ENCODE data around the gene SLC24A3.

Gene SLC24A3

GRCh38 chr20:19683188-19683587, 470.7 kb downstream of the SLC24A3 start:
- DNase-seq (ENCODE audit: low read depth), result no peak
- H3K4me3 ChIP-seq (replicated peaks; ENCODE audit: low read depth, low read length), result no peak overlapping the region
- TF ChIP-seq, protein P1, sequence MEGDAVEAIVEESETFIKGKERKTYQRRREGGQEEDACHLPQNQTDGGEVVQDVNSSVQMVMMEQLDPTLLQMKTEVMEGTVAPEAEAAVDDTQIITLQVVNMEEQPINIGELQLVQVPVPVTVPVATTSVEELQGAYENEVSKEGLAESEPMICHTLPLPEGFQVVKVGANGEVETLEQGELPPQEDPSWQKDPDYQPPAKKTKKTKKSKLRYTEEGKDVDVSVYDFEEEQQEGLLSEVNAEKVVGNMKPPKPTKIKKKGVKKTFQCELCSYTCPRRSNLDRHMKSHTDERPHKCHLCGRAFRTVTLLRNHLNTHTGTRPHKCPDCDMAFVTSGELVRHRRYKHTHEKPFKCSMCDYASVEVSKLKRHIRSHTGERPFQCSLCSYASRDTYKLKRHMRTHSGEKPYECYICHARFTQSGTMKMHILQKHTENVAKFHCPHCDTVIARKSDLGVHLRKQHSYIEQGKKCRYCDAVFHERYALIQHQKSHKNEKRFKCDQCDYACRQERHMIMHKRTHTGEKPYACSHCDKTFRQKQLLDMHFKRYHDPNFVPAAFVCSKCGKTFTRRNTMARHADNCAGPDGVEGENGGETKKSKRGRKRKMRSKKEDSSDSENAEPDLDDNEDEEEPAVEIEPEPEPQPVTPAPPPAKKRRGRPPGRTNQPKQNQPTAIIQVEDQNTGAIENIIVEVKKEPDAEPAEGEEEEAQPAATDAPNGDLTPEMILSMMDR (IDR thresholded peaks at IDR 0.05; ENCODE audit: low read length, missing control alignments), result no peak

GRCh38 chr20:19683822-19684221, 471.4 kb downstream of the SLC24A3 start:
- H3K4me3 ChIP-seq (replicated peaks; ENCODE audit: low read depth, low read length), result no peak overlapping the region
- DNase-seq (ENCODE audit: low read depth), result no peak
- TF ChIP-seq, protein P1 (IDR thresholded peaks at IDR 0.05; ENCODE audit: low read length, missing control alignments), result no peak

- H3K4me3 ChIP-seq (replicated peaks; ENCODE audit: low read depth, low read length), result no peak overlapping the region
- peak; percentile 92 for DNase-seq (ENCODE audit: low read depth)
- TF ChIP-seq, protein P1 (IDR thresholded peaks at IDR 0.05; ENCODE audit: low read length, missing control alignments), result peak; percentile 76
Measured at GRCh38 chr20:19688031-19688806, 475.8 kb downstream of the SLC24A3 start.

- TF ChIP-seq, protein P1 (IDR thresholded peaks at IDR 0.05; ENCODE audit: low read length, missing control alignments), result no peak
- DNase-seq (ENCODE audit: low read depth), result peak; percentile 16
- H3K4me3 ChIP-seq (replicated peaks; ENCODE audit: low read depth, low read length), result no peak overlapping the region
Measured at GRCh38 chr20:19690462-19690861, 478.0 kb downstream of the SLC24A3 start.

DNA sequence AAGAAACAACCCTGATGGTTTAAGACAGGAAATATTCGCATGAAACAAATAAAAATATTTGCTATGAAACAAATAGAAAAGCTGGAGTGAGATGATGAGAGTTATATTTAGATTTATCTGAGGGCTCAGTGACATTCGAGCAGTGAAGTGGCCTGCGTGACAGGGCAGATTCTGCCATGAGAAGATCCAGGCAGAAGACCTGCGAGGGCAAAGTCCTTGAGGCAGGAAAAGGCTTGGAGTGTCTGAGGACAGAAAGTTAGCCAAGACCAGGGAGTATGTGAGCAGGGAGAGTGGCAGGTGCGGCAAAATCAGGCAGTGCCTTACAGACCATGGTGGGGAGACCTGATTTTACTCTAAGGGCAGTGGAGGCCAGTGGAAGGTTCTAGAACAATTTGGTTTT, 478.7 kb downstream of the SLC24A3 start:
- TF ChIP-seq, protein P1 (IDR thresholded peaks at IDR 0.05; ENCODE audit: low read length, missing control alignments), result no peak
- no peak for DNase-seq (ENCODE audit: low read depth)
- no peak overlapping the region for H3K4me3 ChIP-seq (replicated peaks; ENCODE audit: low read depth, low read length)

GRCh38 chr20:19692100-19692499, 479.7 kb downstream of the SLC24A3 start:
- TF ChIP-seq, protein P1 (IDR thresholded peaks at IDR 0.05; ENCODE audit: low read length, missing control alignments), result no peak
- no peak overlapping the region for H3K4me3 ChIP-seq (replicated peaks; ENCODE audit: low read depth, low read length)
- peak; percentile 43 for DNase-seq (ENCODE audit: low read depth)

DNA sequence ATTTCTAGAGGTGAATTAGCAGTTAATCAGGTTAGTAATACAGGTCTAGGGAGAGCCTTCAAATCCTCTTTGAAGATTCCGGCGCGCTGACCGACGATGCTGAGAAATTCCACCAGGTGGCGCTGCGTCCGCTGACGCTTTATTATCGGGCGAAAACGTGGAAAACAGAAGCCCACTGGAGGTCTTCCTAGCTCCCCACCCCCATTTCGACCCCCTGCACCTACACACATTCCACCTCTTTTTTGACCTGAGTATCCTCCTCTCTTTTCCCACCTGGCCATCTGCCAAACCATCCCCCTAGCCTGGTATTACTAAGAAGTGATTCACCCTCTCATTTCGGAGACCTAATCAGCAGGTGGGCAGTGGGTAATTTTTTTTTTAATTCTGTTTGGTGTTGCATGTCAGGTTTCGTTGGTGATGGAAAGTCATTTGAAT, 480.3 kb downstream of the SLC24A3 start:
- peak; percentile 54 for DNase-seq (ENCODE audit: low read depth)
- TF ChIP-seq, protein P1 (IDR thresholded peaks at IDR 0.05; ENCODE audit: low read length, missing control alignments), result peak; percentile 89
- H3K4me3 ChIP-seq (replicated peaks; ENCODE audit: low read depth, low read length), result peak overlapping the region; percentile 10

Measured in fibroblast of pulmonary artery (primary cell).